ENCODE results near the gene FNTB. TPM values are rescaled to one million over a fixed set of nuclear protein-coding genes. Genes with fewer than 3 reads are reported as not detected.

FNTB gene
- total RNA-seq, 1 donor from 2014 or later, result 19.1 TPM

GRCh38 chr14:65095633-65096205 lies 109.0 kb downstream of the FNTB start:
- H3K4me3 Mint-ChIP-seq, result peak overlapping the region; percentile 45
- H3K27me3 Mint-ChIP-seq, result no peaks in the 10 kb centered on the region
- peaks cover 72% of the 10 kb centered on the region for H3K36me3 Mint-ChIP-seq (ENCODE audit: low read depth)
- no peaks in the 10 kb centered on the region for H3K9me3 Mint-ChIP-seq
- DNase-seq, result no peak
- peaks cover 63% of the 10 kb centered on the region for H3K4me1 Mint-ChIP-seq
- H3K27ac Mint-ChIP-seq, result peak overlapping the region; percentile 35
- intact Hi-C loops (cut with micrococcal nuclease), result no loop called here

GRCh38 chr14:65096323-65097089 lies 109.8 kb downstream of the FNTB start:
- Mint-ChIP-seq H3K4me3 (peak overlapping the region; percentile 45), H3K27ac (peak overlapping the region; percentile 35), H3K27me3 (no peaks in the 10 kb centered on the region), H3K36me3 (ENCODE audit: low read depth) (peaks cover 71% of the 10 kb centered on the region), H3K9me3 (no peaks in the 10 kb centered on the region), H3K4me1 (peaks cover 65% of the 10 kb centered on the region)
- intact Hi-C loops (cut with micrococcal nuclease), result no loop called here
- DNase-seq, result peak; percentile 70

GRCh38 chr14:65098586-65098985 lies 111.9 kb downstream of the FNTB start:
- Mint-ChIP-seq H3K4me3 (peak overlapping the region; percentile 84), H3K9me3 (no peaks in the 10 kb centered on the region), H3K4me1 (peaks cover 70% of the 10 kb centered on the region), H3K27ac (peak overlapping the region; percentile 83), H3K27me3 (no peaks in the 10 kb centered on the region), H3K36me3 (ENCODE audit: low read depth) (peaks cover 56% of the 10 kb centered on the region)
- peak; percentile 66 for DNase-seq
- intact Hi-C loops (cut with micrococcal nuclease), result loop anchor here (1.0 kb wide), 1 partner anchor 184 kb away; the partner anchor contains the start of gene CHURC1

- DNase-seq, result peak; percentile 68
- peak overlapping the region; percentile 91 for H3K4me3 Mint-ChIP-seq
- H3K36me3 Mint-ChIP-seq (ENCODE audit: low read depth), result peaks cover 34% of the 10 kb centered on the region
- intact Hi-C loops (cut with micrococcal nuclease), result loop anchor here (5.0 kb wide), 2 partner anchors 99 to 106 kb away; no protein-coding TSS in a partner anchor
- peaks cover 7% of the 10 kb centered on the region for H3K27me3 Mint-ChIP-seq
- H3K9me3 Mint-ChIP-seq, result no peaks in the 10 kb centered on the region
- peak overlapping the region; percentile 87 for H3K27ac Mint-ChIP-seq
- H3K4me1 Mint-ChIP-seq, result peaks cover 50% of the 10 kb centered on the region
Observed at GRCh38 chr14:65100922-65101541, 114.3 kb downstream of the FNTB start.

GRCh38 chr14:65101631-65102440 lies 115.1 kb downstream of the FNTB start:
- Mint-ChIP-seq H3K4me3 (peak overlapping the region; percentile 91), H3K27ac (peak overlapping the region; percentile 94), H3K4me1 (peaks cover 42% of the 10 kb centered on the region), H3K36me3 (ENCODE audit: low read depth) (peaks cover 27% of the 10 kb centered on the region), H3K27me3 (peaks cover 7% of the 10 kb centered on the region), H3K9me3 (no peaks in the 10 kb centered on the region)
- intact Hi-C loops (cut with micrococcal nuclease), result loop anchor here (1.0 to 5.0 kb wide), 5 partner anchors 100 to 311 kb away; partner anchors contain the start of genes CHURC1, FNTB and FUT8
- peak; percentile 81 for DNase-seq

GRCh38 chr14:65102441-65103149 lies 115.9 kb downstream of the FNTB start, which contains the start of gene MAX:
TSS of gene MAX (minus strand) at chr14:65102517. CDS start at chr14:65102339, 178 bp downstream.
- H3K27me3 Mint-ChIP-seq, result peaks cover 7% of the 10 kb centered on the region
- peak; percentile 99 for DNase-seq
- H3K4me1 Mint-ChIP-seq, result peaks cover 36% of the 10 kb centered on the region
- no peaks in the 10 kb centered on the region for H3K9me3 Mint-ChIP-seq
- intact Hi-C loops (cut with micrococcal nuclease), result loop anchor here (1.0 to 5.0 kb wide), 5 partner anchors 100 to 310 kb away; partner anchors contain the start of genes CHURC1, FNTB and FUT8
- H3K27ac Mint-ChIP-seq, result peak within 1 kb of the TSS; percentile 94
- peak within 1 kb of the TSS; percentile 91 for H3K4me3 Mint-ChIP-seq
- H3K36me3 Mint-ChIP-seq (ENCODE audit: low read depth), result peaks cover 21% of the 10 kb centered on the region

GRCh38 chr14:65103150-65103760 lies 116.6 kb downstream of the FNTB start:
- Mint-ChIP-seq H3K4me3 (peak overlapping the region; percentile 91), H3K36me3 (ENCODE audit: low read depth) (peaks cover 18% of the 10 kb centered on the region), H3K27me3 (peaks cover 7% of the 10 kb centered on the region), H3K9me3 (no peaks in the 10 kb centered on the region), H3K4me1 (peaks cover 31% of the 10 kb centered on the region), H3K27ac (peak overlapping the region; percentile 94)
- DNase-seq, result peak; percentile 68
- intact Hi-C loops (cut with micrococcal nuclease), result loop anchor here (2.0 to 5.0 kb wide), 3 partner anchors 101 to 310 kb away; partner anchors contain the start of gene FUT8

GRCh38 chr14:65104791-65105190 lies 118.1 kb downstream of the FNTB start:
- Mint-ChIP-seq H3K4me1 (peaks cover 20% of the 10 kb centered on the region), H3K27me3 (peaks cover 7% of the 10 kb centered on the region), H3K9me3 (no peaks in the 10 kb centered on the region), H3K36me3 (ENCODE audit: low read depth) (peaks cover 13% of the 10 kb centered on the region), H3K27ac (no peak overlapping the region), H3K4me3 (no peak overlapping the region)
- no peak for DNase-seq
- intact Hi-C loops (cut with micrococcal nuclease), result loop anchor here (5.0 kb wide), 2 partner anchors 102 to 103 kb away; no protein-coding TSS in a partner anchor

- Mint-ChIP-seq H3K27ac (no peak overlapping the region), H3K4me1 (peaks cover 7% of the 10 kb centered on the region), H3K36me3 (ENCODE audit: low read depth) (peaks cover 4% of the 10 kb centered on the region), H3K4me3 (no peak overlapping the region), H3K9me3 (no peaks in the 10 kb centered on the region), H3K27me3 (peaks cover 7% of the 10 kb centered on the region)
- intact Hi-C loops (cut with micrococcal nuclease), result no loop called here
- DNase-seq, result no peak
Observed at GRCh38 chr14:65106316-65106715, 119.6 kb downstream of the FNTB start.

GRCh38 chr14:65106736-65107135 lies 120.0 kb downstream of the FNTB start:
- Mint-ChIP-seq H3K4me3 (no peak overlapping the region), H3K4me1 (peaks cover 7% of the 10 kb centered on the region), H3K27ac (no peak overlapping the region), H3K36me3 (ENCODE audit: low read depth) (peaks cover 3% of the 10 kb centered on the region), H3K27me3 (peaks cover 7% of the 10 kb centered on the region), H3K9me3 (no peaks in the 10 kb centered on the region)
- DNase-seq, result no peak
- intact Hi-C loops (cut with micrococcal nuclease), result no loop called here

- Mint-ChIP-seq H3K27ac (no peak overlapping the region), H3K27me3 (peaks cover 7% of the 10 kb centered on the region), H3K4me1 (peaks cover 6% of the 10 kb centered on the region), H3K9me3 (no peaks in the 10 kb centered on the region), H3K36me3 (ENCODE audit: low read depth) (peaks cover 2% of the 10 kb centered on the region), H3K4me3 (no peak overlapping the region)
- intact Hi-C loops (cut with micrococcal nuclease), result no loop called here
- no peak for DNase-seq
Observed at GRCh38 chr14:65107200-65107599, 120.5 kb downstream of the FNTB start.

- Mint-ChIP-seq H3K27me3 (peaks cover 5% of the 10 kb centered on the region), H3K4me1 (no peaks in the 10 kb centered on the region), H3K27ac (no peak overlapping the region), H3K4me3 (no peak overlapping the region), H3K36me3 (ENCODE audit: low read depth) (no peaks in the 10 kb centered on the region), H3K9me3 (no peaks in the 10 kb centered on the region)
- intact Hi-C loops (cut with micrococcal nuclease), result no loop called here
- DNase-seq, result no peak
Observed at GRCh38 chr14:65109357-65109756, 122.7 kb downstream of the FNTB start.

Measured in activated CD4-positive, alpha-beta T cell treated with anti-CD3 and anti-CD28 coated beads, Interleukin-2, amount 10 ng/mL, durations not matched to agents 24 days and 14 days (primary cell).